Colonic mucosa (tissue), 4 donors: ENCODE data around the gene PLCL2. TPM values are rescaled to one million over a fixed set of nuclear protein-coding genes. Genes with fewer than 3 reads are reported as not detected.

Source experiments
- DNase-seq: peaks from one replicate; pipeline ENCODE4 v3.0.0-alpha.2; 2020
- H3K27ac ChIP-seq: fragments of 200-600 bp; one replicate; pipeline ENCODE4 v1.8.0; 2021
- H3K27me3 ChIP-seq: fragments of 200-600 bp; one replicate; pipeline ENCODE4 v1.8.0; 2021
- H3K36me3 ChIP-seq: fragments of 200-600 bp; one replicate; pipeline ENCODE4 v1.8.0; 2021
- H3K4me1 ChIP-seq: fragments of 200-600 bp; one replicate; pipeline ENCODE4 v1.8.0; 2021; ENCODE audit warnings: mild to moderate bottlenecking
- H3K4me3 ChIP-seq: fragments of 200-600 bp; one replicate; pipeline ENCODE4 v1.8.0; 2021
- H3K9ac ChIP-seq, 2 donors: one replicate each; pipeline ENCODE4 v1.7.0; 2013; ENCODE audit warnings: control low read depth in 2 of 2, low read depth in 2 of 2, low read length in 2 of 2
- H3K9me3 ChIP-seq: fragments of 200-600 bp; one replicate; pipeline ENCODE4 v1.8.0; 2021
- intact Hi-C: fragments of 100-400 bp; cut with DNase I; formaldehyde crosslinking; loops from one replicate; pipeline ENCODE4 v1.14.1; 2022
- total RNA-seq, 2 donors: library from RNA; stranded (reverse); fragmentation: NEBNext Ultra II Directional in 1 of 2; extraction: Animal tissue kit (Norgen Biotek cat#: 25700) in 1 of 2; gene quantifications; one replicate each; pipeline ENCODE4 v1.2.1, GENCODE V29; 2021
- TF ChIP-seq, protein P1 (sequence below): fragments of 200-600 bp; IDR thresholded peaks from one replicate; pipeline ENCODE4 v1.8.0; 2022; ENCODE audit warnings: antibody characterized with exemption, mild to moderate bottlenecking
- donor health status: healthy.
- donor health status: DM: no; HTN: no; CAD: no.
- donor health status: DM: no; HTN: no; CAD: no.

PLCL2 gene
- total RNA-seq, 2 donors from 2014 or later, result 12.3 to 15.0 TPM

DNA sequence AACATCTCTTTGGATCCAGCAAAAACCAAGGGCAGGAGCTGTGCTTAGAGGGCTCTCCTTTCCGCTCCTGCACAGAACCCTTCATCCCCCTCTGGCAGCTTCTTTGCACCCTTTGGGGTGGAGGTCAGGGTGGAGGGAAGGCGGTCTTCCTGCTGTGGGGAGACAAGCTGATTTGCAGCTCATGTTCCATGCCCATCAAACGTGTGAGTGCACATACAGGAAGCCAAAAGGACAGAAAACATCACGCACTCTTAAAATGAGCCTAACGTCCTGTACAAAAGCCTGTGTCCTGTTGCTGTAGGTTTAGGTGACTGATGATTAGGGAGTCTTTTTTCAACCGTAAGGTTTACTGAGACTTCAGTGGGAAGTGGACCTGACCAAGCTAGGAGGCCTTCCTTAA lies 195.2 kb downstream of the PLCL2 start:
- H3K9ac ChIP-seq, result no peak overlapping the region
- no peaks in the 10 kb centered on the region for H3K36me3 ChIP-seq
- TF ChIP-seq, protein P1, sequence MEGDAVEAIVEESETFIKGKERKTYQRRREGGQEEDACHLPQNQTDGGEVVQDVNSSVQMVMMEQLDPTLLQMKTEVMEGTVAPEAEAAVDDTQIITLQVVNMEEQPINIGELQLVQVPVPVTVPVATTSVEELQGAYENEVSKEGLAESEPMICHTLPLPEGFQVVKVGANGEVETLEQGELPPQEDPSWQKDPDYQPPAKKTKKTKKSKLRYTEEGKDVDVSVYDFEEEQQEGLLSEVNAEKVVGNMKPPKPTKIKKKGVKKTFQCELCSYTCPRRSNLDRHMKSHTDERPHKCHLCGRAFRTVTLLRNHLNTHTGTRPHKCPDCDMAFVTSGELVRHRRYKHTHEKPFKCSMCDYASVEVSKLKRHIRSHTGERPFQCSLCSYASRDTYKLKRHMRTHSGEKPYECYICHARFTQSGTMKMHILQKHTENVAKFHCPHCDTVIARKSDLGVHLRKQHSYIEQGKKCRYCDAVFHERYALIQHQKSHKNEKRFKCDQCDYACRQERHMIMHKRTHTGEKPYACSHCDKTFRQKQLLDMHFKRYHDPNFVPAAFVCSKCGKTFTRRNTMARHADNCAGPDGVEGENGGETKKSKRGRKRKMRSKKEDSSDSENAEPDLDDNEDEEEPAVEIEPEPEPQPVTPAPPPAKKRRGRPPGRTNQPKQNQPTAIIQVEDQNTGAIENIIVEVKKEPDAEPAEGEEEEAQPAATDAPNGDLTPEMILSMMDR, result no peak
- H3K27me3 ChIP-seq, result no peaks in the 10 kb centered on the region
- no peak overlapping the region for H3K4me3 ChIP-seq
- no peak for DNase-seq
- H3K9me3 ChIP-seq, result no peaks in the 10 kb centered on the region
- H3K27ac ChIP-seq, result no peak overlapping the region
- no peaks in the 10 kb centered on the region for H3K4me1 ChIP-seq
- intact Hi-C loops, result no loop called here

GRCh38 chr3:17081520-17081919 lies 196.8 kb downstream of the PLCL2 start:
- intact Hi-C loops, result no loop called here
- H3K9ac ChIP-seq, result no peak overlapping the region
- H3K27ac ChIP-seq, result no peak overlapping the region
- no peaks in the 10 kb centered on the region for H3K36me3 ChIP-seq
- TF ChIP-seq, protein P1, result no peak
- no peak for DNase-seq
- H3K9me3 ChIP-seq, result no peaks in the 10 kb centered on the region
- no peaks in the 10 kb centered on the region for H3K27me3 ChIP-seq
- H3K4me1 ChIP-seq, result no peaks in the 10 kb centered on the region
- H3K4me3 ChIP-seq, result no peak overlapping the region

DNA sequence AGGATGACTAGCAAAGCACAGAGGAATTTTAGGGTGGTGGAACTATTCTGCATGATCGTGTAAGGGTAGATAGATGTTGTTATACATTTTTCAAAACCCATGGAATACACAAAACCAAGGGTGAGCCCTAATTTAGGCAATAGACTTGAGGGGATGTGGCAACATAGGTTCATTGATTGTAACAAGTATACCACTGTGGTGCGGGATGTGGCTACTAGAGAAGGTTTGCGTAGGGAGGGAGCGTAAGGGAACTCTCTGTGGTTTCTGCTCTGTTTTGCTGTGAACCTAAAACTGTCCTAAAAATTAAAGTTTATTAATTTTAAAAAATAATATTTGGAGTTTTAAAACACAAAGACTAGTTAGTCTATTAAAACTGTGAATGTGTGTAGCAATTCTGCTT lies 202.8 kb downstream of the PLCL2 start:
- H3K9me3 ChIP-seq, result no peaks in the 10 kb centered on the region

DNA sequence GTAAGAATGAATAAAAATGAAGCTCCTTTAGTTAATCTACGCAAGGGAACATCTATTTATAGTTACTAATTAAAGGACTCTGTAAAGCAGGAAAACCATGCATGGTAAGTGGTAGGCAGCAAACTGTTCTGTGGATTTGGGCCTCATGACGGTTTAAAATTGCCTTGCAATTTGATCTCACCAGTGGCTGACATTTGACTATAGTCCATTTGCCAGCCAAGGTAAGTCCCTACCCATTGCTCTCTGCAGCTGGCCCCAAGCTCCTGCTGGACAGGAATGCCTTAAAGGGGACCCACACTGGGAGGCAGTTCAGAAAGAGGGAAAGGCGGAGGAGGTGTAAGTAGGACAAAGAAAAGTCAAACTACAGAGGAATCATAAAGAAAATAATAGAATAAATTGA lies 203.3 kb downstream of the PLCL2 start:
- Histone ChIP-seq H3K27ac (no peak overlapping the region), H3K9ac (no peak overlapping the region), H3K36me3 (no peaks in the 10 kb centered on the region), H3K4me1 (no peaks in the 10 kb centered on the region), H3K27me3 (no peaks in the 10 kb centered on the region), H3K4me3 (no peak overlapping the region), H3K9me3 (no peaks in the 10 kb centered on the region)
- intact Hi-C loops, result no loop called here
- TF ChIP-seq, protein P1, result no peak
- DNase-seq, result no peak

More for the DNA sequence above, 202.8 kb downstream of the PLCL2 start:
- intact Hi-C loops, result no loop called here
- Histone ChIP-seq H3K9ac (no peak overlapping the region), H3K4me3 (no peak overlapping the region), H3K36me3 (no peaks in the 10 kb centered on the region), H3K27ac (no peak overlapping the region), H3K4me1 (no peaks in the 10 kb centered on the region), H3K27me3 (no peaks in the 10 kb centered on the region)
- TF ChIP-seq, protein P1, result no peak
- no peak for DNase-seq

DNA sequence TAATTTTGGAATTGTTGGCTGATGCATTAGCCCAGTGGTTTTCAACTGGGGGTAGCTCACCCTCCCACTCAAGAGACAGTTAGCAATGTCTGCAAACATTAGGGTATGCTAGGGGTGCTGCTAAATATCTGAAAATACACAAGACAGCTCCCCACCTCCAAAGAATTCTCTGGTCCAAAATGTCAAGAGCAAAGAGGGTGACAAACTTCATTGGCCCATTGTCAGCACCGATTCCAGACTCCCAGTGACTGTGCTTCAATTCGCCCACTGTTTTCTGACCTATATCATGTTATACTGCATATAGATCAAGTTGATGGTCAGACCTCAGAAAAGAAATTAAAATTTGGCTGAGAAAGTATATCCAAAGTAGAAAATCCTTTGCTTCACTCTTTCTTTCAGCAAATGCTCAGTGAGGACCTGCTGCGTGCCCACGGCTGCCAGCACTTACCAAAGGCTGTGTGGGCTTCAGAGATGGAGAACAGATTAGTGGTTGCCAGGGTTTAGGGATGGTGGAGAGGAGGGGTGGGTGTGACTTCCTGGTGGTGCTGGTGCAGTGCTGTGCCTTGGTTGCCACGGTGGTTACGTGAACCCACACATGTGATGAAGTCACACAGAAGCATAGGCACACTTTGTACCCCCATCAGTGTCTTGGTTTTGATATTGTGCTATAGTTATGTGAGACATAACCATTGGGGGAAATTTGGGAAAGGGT lies 204.0 kb downstream of the PLCL2 start:
- intact Hi-C loops, result no loop called here
- Histone ChIP-seq H3K4me1 (no peaks in the 10 kb centered on the region), H3K27ac (no peak overlapping the region), H3K4me3 (no peak overlapping the region), H3K27me3 (no peaks in the 10 kb centered on the region), H3K9ac (no peak overlapping the region), H3K9me3 (no peaks in the 10 kb centered on the region), H3K36me3 (no peaks in the 10 kb centered on the region)
- DNase-seq, result no peak
- TF ChIP-seq, protein P1, result no peak
